Measurements from ENCODE around the gene PSORS1C1.
"Not testable (repeated sequence)": the region's sequence is repeated elsewhere in the genome, so short reads cannot be mapped to it uniquely, and the experiment has no call there.

Gene PSORS1C1

DNA sequence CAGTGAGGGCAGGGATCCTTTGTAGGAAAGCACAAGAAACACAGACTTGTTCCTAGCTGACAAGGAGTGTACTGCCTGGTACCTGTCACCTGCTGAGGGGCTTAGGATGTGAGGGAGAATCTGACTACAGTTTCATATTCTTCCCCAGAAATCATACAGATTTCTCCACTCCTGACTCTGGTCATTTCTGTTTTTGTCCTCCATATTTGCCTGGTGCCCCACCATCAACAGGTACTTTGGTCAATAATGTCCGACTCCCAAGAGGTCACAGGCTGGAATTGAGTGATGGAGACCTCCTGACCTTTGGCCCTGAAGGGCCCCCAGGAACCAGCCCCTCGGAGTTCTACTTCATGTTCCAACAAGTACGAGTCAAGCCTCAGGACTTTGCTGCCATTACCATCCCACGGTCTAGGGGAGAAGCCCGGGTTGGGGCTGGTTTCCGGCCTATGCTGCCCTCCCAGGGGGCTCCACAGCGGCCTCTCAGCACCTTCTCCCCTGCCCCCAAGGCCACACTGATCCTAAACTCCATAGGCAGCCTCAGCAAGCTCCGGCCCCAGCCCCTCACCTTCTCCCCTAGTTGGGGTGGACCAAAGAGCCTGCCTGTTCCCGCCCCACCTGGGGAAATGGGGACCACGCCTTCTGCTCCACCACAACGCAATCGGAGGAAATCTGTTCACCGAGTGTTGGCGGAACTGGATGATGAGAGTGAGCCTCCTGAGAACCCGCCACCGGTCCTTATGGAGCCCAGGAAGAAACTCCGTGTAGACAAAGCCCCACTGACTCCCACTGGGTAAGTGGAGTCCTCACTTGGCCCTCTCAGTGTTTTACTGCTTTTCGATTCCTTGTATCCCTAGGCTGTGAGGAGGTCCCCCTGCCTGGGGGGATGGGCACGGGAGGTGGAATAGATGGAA, 46.9 kb downstream of the PSORS1C1 start:
- no peak for DNase-seq

DNA sequence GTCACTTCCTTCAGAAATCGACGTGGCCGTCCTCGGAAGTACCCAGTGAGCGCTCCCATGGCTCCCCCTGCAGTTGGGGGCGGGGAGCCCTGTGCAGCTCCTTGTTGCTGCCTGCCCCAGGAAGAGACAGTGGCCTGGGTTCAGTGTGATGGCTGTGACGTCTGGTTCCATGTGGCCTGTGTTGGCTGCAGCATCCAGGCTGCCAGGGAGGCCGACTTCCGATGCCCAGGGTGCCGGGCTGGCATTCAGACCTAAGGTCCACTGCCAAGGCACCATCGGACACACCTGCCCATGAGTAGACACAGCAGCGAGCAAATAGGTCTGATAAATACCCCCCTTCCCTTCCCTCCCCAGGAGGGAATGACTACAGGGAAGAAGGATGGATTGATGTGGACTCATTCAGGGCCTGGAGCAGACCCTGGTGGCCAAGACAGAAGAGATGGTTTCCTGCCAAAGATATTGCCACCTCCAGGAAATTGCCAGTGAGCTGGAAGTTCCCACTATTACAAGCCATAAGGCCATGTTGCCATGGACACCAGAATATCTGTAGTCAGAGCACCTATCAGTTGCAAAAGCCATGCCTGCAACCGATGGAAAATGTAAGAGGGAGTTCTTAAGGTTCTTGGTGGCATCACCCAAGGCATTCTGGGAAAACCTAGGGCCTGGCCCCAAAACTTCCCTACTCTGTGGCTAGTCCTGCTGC, 48.0 kb downstream of the PSORS1C1 start:
- DNase-seq = no peak

DNA sequence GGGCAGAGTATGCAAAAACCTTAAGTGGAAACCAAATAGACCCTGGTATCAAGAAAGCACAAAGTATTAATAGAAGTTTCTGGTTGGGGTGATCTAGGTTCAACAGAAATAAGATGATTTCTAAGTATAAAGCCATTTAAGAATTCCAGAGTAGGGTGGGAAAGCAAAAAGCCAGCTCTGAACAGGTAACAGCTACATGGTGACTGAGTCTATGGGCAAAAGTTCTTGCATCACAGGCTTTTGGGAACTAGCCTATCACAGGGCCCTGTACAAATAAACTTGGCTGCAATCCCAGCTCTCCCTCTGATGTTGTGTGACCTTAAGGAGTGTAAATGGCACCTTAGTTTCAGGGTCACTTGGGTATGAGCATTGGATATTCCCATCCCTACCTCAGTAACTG, 49.3 kb downstream of the PSORS1C1 start:
- DNase-seq = no peak

DNA sequence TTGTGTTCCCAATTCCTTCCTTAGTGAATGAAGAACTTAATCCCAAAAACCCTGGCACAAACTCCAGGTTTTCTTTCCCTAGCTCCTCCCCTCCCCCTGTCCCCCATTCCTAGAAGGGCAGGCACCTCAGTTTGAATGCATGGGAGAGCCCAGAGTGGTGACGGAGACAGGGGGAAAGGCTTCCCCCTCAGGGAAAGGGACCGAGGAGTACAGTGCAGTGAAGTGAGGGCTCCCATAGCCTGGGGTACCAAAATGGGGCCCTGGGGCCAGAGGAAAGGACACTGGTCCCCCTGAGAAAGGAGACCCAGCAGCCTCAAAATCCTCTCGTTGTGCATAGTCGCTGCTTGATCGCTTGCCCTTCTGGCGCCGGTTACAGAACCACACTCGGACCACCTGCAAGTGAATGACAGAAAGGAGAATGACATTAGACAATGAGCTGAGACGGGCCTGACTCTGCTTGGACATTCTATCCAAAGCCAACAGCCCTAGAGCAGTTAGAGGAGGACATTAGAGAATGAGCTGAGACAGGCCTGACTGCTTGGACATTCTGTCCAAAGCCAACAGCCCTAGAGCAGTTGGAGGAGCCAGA, 50.0 kb downstream of the PSORS1C1 start:
- DNase-seq = not testable (repeated sequence)

DNA sequence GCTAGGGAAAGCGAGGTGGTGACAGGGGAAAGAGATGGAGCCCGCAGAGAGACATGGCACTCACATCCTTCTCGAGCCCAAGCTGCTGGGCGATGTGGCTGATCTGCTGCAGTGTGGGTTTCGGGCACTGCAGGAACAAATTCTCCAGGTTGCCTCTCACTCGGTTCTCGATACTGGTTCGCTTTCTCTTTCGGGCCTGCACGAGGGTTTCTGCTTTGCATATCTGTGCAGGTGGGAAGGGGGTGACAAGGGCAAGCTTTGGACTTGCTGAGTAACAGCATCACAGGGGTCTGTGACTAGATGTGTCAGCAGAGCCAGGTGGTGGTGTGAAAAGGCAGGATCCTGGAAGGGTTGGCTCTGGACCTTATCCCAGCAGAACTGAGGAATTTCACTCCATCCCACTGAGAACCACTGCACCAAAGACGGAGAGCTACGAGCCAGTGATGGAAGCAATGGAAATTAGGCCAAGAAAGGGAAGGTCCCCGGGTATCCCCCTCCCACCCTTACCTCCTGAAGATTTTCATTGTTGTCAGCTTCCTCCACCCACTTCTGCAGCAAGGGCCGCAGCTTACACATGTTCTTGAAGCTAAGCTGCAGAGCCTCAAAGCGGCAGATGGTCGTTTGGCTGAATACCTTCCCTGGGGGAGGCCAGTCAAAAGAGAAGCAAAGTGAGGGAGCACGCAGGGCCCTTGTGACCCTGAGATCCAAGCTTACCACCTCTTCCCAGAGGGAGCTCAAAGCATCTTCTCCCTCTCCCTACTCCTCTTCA, 50.6 kb downstream of the PSORS1C1 start:
- DNase-seq = not testable (repeated sequence)

- no peak for DNase-seq
These were observed 51.4 kb downstream of the PSORS1C1 start for GRCh38 chr6:31165986-31166385.

DNA sequence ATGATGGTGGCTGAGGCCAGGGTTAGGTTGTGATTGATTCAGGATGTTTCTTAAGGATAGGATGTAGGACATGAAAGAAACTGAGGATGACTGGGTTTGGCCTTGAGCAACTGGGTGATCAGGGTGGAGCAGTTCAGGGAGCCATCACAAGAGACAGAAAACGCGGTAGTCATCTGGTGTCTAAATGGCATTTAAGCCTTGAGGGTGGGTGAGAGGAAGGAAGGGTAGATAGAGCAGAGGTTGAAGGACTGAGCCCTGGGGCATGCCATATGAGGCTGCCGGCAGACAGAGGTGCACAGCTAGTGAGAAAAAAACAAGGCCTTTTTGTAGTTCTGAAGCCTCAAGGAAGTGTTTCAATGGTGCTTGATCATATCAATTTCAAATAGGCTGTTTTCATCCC, 54.0 kb downstream of the PSORS1C1 start:
- no peak for DNase-seq

DNA sequence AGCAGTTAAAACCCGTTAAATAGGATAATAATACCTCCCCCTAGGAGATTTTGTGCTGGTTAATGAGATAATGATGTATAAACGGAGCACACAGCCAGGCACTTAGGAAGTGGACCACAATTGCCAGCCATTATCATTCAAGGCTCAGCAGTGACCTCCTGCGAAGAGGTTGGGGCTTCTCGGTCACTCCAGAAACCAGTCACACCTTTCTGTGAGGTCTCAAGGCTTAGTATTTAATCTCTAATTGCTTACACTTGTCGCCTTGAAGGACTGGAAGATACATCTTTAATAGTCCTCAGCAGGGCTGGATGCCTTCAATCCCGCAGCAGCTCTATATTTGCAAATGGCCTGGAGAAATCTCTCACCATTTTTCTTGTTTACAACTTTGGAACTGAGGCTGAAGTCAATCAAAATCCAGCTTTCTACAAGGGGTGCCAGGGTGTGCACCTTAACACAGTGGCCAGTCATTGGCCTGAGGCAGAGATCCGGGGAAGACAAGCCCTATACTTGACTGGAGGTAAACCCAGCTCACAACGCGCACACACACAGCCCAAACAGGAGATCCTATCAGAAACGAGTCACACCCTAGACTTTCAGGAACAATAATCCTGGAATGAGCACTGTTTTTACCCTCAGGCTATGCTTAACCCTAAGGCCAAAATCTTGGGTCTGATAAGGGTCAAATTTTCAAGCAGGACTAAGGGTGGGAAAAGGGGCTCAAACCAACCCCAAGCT, 54.7 kb downstream of the PSORS1C1 start:
- no peak for DNase-seq

DNA sequence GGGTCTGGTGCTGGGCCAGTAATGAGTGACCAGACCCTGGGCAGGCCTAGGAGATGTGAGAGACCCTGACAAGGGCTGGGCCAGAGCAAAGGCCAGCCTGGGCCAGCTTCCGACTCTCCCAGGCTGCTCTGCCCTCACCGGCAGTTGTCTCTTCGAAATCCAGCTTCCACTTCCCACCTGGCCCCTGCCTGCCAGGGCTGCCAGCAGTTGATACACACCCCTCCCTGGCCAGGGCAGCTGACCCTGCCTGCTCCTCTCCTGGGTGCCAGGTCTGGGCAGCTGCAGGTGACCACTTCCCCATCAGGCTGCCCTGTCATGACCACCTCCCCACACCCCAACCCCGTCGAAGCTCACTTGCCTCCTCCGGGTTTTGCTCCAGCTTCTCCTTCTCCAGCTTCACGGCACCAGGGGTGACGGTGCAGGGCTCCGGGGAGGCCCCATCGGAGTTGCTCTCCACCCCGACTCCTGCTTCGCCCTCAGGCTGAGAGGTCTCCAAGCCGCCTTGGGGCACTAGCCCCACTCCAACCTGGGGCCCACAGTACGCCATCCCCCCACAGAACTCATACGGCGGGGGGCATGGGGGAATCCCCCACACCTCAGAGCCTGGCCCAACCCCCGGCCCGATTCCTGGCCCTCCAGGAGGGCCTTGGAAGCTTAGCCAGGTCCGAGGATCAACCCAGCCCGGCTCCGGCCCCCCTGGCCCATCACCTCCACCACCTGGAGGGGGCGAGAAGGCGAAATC, 55.4 kb downstream of the PSORS1C1 start:
- DNase-seq = not testable (repeated sequence)

DNA sequence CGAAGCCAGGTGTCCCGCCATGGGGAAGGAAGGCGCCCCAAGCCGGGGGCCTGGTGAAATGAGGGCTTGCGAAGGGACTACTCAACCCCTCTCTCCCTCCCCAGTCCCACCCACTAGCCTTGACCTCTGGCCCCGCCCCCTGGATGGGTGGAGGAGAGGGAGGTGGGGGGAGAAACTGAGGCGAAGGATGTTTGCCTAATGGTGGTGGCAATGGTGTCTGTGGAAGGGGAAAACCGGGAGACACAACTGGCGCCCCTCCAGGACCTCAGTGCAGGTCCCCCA, 55.9 kb downstream of the PSORS1C1 start, which contains the start of gene POU5F1:
Gene POU5F1 (minus strand): TSS at position 83 of the 282 bp plus-strand sequence. CDS start 62 bp downstream, at position 21.
- no peak for DNase-seq

DNA sequence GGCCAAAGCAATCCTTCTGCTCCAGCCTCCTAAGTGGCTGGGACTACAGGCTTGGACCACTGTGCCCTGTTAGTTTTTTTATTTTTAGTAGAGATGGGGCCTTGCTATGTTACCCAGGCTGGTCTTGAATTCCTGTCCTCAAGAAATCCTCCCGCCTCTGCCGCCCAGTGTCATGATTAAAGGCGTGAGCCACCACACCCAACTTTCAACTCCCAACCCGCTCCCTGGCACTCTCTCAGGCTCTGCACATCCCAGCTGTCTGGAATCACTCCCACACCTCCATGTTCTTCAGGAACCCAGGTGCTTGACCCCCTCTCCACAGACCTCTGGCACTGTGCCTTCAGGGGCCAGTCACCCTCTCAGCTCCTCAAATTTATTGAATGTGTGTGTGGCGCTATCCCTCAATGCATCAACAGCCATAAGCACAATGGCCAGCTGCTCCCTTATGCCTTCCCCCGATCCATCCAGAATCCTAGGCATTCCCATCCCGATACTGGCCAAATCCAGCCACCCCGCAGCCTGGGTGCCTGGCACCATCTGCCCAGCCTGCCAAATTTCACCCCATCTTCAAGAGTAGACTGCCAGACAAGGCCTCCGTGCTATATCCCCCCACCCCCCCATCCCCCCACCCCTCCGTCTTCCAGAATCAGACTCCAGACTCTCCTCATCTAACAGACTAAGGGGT, 56.5 kb downstream of the PSORS1C1 start:
- DNase-seq = no peak

DNA sequence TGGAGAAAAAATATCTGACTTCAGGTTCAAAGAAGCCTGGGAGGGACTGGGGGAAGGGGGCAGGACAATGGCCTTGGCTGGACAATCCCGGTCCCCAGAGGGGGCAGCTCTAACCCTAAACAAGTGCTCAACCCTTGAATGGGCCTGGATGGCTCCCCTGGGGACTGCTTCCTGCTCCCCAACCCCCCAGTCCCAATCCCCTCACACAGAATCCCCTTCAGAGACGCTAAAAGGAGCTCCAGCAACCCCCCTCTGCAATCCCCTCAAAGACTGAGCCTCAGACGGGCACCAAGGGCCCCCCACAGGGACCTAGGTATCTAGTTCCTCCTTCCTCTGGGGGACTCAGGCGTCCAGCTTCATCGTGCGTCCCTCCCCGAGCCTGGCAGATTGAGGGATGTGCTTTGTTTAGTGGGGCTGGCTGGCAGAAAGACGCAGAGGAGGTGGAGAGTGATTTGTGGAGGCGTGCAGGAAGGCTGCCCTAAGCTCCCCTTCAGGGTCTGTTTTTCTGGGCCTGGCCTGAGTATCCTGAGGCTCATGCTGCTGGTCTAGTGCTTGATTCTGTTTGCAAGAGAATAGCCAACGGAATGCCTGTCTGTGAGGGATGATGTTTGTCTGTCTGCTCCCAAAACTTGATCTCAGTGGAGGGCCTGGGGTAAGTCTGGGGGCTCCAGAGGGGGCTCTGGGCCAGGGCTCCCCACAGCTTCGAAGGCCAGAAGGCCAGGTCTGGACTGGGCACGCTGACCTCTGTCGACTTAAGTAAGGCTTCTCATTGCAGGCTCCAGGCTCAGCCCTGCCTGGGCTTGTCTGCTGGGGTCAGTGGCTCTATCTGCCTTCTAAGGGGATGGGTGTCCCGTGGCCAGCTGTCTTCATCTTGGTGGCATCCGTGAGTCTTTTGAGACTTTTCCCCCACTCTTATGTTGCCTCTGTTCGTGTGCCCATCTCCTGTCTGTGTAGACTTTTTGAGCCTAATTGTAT, 57.6 kb downstream of the PSORS1C1 start:
- DNase-seq = no peak

DNA sequence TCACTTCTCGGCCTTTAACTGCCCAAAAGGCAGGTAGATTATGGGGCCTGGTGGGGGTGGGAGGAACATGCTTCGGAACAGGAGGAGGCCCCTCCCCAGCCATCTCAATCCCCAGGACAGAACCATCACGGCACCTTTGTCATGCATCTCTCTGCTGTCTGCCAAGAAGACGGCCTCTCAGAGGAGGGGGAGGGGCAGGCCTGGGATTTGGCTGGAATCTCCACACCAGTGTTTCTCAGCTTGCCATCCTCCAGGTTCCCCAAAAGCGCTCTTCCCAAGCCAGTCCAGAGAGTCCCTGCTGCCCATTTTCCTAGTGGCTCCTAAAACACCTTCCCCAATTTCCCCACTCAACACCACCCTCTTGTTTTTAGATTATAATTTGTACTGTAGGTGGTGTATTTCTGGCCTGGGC, 58.4 kb downstream of the PSORS1C1 start:
- DNase-seq = no peak

DNA sequence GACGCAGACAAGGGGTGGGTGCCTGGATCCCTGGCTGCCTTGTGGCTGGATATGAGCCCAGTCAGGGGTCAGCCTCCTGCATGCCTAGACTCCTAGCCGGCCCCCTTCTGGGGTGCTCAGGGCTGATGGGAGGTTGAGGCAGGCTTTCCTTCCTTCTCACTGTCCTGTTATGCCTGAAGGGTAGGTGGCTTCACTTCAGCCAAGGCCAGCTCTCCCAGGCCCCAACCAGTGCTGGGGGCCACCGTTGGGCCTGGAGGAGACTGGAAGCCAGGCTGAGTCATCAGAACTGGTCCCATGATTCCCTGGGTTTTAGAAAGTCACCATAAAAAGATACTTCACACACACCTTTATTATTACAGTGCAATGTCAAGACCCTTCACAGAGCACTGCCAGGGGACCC, 58.8 kb downstream of the PSORS1C1 start:
- DNase-seq = no peak

DNA sequence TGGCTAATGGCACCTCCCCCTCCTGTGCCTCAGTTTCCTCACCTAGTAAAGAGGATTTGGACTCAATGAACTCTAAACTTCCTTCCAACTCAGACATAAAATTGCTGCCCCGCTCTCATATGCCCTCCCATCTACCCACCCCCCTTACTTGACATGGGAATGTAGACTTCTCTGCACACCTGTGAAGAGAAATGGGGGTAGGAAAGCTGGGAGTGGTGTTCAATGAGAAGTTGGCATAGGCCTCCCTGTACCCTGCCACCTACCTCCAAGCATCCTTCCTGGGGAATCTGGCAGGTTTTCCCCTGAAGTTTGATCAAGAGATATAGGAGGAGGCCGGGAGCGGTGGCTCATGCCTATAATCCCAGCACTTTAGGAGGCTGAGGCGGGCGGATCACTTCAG, 59.8 kb downstream of the PSORS1C1 start:
- no peak for DNase-seq

DNA sequence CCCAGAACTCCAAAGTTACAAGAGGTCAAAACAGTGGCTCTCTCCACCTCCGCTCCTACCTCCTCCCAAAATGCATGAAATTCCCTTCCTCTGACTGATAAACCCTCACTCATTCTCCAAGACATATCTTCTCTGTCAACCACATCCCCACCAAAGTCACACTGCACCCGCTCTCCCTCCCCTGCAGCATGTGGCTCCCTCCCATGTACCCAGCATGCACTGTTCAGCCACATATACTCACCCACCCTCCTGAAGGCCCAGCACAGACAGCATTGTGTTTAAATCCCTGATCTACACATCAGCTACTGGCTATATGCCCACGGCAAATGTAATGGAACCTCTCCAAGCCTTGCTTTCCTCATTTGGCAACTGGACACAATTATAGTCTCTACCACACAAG, 61.4 kb downstream of the PSORS1C1 start:
- DNase-seq = no peak

GRCh38 chr6:31178143-31179041, 63.8 kb downstream of the PSORS1C1 start:
- no peak for DNase-seq

DNA sequence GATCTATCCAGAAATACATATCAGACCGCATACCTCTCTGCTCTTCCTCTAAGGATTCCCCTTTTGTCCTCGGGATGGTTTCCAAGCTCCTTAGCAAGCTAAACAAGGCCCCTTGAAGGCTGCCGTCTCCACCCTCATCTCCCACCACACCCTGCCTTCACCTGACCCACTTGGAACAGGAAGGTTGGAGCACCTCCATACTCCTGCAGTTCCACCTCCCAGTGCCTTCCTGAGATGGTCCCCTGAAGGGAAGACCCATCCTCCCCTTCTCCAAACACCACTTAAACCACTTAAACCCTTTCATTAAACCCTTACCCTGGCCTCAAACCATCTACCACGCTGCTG, 64.4 kb downstream of the PSORS1C1 start:
- no peak for DNase-seq

DNA sequence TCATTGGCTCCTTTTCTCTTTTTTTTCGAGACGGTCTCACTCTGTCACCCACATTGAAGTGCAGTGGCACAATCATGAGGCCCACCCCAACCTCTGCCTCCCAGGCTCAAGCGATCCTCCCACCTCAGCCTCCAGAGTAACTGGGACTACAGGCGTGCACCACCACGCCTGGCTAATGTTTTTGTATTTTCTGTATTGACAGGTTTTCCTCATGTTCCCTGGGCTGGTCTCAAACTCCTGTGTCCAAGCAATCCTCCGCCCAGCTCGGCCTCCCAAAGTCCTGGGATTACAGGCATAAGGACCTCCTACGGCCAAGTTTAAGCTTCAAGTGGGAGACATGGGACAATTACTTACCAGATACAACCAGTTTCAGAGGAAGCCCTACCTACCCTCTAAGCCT, 65.3 kb downstream of the PSORS1C1 start:
- no peak for DNase-seq

Data from activated T-cell treated with anti-CD3 and anti-CD28 coated beads, Interleukin-2, amount 50 U/mL, for 48 hours (primary cell).